ENCODE results near the gene ZNF274.
A peak's percentile ranks its signal among the peaks of the same experiment; 100 is the strongest.
"Not testable (repeated sequence)": the region's sequence is repeated elsewhere in the genome, so short reads cannot be mapped to it uniquely, and the experiment has no call there.

Gene ZNF274

DNA sequence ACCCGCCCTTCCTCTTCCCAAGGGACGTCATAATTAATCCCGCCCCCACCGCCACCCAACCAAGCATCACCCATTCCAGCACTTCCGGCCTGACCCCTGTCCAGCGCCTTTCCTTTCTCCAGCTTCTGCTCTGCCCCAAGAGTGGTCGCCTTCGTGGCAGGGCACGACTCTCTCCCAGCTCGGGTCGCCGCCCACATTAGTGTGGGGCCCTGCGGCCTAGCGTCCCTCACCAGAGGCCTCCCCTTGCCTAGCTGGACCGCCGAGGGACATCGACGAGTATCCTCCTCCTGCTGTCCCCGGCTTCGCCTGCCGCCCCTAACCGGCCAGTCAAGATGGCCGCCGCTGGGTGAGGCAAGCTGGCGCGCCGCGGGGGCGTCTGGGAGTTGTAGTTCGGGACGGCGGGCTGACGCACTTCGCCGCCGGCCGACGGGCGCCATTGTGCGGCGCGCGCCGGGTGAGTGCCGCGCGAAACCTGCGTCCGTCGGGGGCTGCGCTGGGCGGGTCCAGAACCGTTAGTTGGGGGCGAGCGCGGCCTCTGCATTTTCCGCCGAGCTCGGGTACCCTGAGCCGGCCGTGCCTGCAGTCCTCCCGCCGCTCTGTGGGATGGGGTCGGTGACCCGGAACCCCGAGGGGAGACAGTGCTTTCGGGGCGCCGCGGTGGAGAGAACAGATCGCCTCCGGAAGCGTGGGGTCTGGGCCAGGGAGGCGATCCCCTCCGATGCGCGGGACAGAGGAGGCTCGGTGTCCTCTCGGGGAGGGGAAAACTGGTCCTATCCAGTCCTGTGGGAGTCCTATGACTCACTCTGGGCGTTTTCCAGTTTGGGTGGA lies at the start of gene ZNF274:
Gene ZNF274, plus strand, starts transcription at position 73 of the 828 bp plus-strand sequence. CDS start 905 bp downstream, outside the sequence.
- peak; percentile 84 to 95 (median 88) for DNase-seq

DNA sequence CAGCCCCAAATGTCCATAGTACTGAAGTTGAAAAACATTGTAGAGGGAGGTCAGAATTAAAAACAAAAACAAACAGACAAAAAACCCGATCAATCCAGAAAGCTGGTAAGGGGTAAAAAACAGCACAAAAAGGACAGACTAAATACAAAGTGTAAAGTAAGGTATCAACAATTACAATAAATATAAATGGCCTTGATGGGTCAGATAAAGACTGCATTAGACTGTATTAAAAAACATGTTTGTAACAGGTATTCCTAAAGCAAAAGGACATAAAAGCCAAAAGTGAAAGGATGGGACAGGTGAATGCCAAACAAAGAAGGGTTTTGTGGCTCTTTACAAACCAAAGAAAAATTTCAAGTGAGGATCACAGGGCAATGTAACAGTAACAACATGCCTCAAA lies 48.6 kb upstream of the ZNF274 start:
- DNase-seq = no peak

DNA sequence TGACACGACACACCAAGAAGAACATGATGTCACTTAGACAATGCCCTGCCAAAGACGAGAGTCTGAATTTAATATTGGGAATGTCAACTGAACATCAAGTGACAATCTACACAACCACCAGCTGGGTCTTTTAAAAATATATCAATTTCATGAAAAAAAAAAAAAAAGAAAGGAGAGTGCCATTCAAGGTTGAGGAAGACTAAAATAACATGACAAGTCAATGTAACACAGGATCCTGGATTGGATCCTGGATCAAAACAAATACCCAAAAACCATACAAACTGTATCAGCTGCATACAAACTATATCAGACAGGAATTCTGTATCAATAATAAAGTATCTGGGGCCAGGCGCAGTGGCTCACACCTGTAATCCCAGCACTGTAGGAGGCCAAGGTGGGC lies 37.0 kb upstream of the ZNF274 start:
- DNase-seq = no peak

DNA sequence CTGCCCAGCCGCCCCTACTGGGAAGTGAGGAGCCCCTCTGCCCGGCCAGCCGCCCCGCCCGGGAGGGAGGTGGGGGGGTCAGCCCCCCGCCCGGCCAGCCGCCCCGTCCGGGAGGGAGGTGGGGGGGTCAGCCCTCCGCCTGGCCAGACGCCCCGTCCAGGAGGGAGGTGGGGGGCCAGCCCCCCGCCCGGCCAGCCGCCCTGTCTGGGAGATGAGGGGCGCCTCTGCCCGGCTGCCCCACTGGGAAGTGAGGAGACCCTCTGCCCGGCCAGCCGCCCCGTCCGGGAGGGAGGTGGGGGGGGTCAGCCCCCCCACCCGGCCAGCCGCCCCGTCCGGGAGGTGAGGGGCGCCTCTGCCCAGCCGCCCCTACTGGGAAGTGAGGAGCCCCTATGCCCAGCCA lies 35.4 kb upstream of the ZNF274 start:
- not testable (repeated sequence) for DNase-seq

DNA sequence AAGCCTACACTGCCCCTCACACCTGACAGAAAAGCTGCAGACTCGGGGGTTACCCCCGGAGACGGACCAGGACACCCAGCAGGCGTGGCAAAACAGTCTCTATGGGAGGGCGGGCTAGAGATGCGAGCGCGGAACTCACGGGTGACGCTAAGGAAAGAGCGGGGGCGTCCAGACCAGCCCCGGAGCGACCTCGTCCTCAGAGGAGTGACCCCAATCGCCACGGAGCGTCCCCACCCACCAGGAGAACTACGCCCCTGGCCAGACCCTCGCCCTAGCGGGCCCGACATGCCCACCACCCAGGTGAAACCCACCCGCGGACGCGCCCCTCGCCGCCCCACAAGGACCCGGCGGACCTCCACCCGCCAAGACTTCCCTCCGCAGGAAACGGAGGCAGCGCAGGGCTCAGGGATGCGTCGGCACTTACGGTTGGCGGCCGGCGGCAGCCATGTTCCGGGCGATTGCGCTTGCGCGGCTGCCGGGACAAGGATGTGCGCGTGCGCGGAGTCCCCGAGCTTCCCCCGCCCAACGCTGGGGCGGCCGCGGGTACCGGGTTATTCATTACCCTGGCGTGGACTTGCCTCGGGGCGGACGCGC lies 32.4 kb upstream of the ZNF274 start, which contains the start of gene ZNF329:
Gene ZNF329, minus strand, starts transcription at position 462 of the 594 bp plus-strand sequence. CDS start 21,286 bp downstream, outside the sequence.
- DNase-seq = peak; percentile 72 to 93 (median 86)

DNA sequence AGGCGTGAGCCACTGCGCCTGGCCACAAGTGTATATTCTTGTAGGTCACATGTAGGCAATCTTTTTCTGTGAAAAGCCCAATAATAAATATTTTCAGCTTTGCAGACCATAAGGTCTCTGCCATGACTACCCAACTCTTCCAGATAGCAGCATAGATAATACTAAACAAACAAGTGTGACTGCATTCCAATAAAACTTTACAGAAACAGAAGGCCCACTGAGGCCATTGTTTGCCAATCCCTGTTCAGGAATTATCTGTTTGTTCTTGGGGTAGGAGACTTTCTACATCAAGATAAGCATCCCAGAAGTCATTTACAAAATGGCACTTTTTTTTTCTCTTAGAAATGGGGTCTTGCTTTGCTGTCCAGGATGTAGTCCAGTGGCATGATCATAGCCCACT lies 29.5 kb upstream of the ZNF274 start:
- no peak for DNase-seq

DNA sequence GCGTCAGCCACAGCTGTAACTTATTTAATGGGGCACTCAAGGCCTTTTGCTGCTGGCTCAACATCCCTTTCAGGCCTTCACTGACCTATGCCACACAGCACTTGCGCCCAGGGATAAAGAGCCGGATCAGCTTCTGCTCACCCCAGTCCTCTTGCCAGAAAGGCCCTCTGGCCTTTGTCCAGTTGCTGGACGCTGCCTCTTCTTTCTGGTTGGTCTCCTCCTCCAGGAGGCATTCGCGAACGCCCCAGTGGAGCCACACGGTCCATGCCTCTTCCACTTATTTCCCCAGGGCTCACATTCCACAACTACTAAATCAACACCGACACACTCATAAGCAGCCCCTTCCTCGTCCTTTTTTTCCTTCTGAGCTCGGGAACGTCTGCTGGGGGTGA lies 28.6 kb upstream of the ZNF274 start:
- peak in 1 of 6 experiments; percentile 19 for DNase-seq

DNA sequence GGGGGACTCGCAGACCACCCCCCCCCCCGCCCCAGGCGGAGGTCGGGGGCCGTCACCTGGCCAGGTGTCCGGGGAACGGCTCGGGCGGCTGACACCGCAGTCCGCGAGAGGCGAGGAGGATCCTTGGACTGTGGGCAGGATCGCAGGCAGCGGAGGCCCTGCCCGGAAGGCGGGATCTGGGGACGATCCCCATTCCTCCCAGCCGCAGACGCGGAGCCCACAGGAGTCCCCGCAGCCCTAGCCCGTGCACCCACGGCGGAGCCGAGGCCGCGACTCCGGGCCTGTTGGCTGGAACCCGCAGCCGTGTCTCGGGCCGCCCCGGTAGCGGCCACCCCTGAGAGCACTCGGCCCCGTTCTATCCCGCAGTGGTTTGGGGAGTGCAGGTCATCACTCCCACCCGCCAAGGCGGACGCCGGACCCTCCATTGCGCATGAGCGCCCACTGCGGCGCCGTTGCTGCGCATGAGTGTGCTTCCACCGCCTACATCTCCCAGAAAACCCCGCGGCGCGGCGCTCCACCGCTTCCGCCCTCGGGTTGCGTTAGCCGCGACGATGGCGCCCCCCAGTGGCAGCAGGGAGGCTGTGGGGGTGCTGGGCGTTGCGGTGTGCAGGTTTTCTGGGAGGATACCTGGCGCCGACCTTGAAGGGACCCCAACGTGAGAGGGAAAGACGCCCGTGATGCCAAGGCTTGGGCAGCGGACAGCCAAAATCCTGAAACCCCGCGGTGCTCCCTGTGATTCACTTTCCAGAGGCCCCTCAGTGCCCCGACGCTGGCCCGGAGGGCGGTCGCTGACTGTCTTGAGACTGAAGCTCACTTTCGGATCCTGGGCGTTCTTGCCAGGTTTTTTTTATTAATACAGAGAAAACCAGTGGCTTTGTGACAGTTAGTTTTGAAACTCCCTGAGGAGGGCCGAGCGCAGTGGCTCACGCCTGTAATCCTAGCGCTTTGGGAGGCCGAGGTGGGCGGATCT lies 27.9 kb upstream of the ZNF274 start:
- peak; percentile 89 to 98 (median 96) for DNase-seq

DNA sequence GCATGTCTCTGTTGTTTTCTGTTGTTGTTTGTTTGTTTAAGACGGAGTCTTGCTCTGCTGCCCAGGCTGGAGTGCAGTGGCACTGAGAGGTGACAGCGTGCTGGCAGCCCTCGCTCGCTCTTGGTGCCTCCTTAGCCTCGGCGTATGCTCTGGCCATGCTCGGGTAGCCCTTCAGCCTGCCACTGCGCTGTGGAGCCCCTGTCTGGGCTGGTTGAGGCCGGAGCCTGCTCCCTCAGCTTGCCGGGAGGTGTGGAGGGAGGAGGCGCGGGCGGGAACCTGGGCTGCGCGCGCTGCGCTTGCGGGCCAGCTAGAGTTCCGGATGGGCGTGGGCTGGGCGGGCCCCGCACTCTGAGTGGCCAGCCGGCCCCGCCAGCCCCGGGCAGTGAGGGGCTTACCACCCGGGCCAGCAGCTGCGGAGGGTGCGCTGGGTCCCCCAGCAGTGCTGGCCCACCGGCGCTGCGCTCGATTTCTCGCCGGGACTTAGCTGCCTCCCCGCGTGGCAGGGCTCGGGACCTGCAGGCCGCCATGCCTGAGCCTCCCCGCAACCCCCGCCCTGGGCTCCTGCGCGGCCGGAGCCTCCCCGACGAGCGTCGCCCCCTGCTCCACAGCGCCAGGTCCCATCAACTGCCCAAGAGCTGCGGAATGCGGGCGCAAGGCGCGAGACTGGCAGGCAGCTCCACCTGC lies 25.7 kb upstream of the ZNF274 start:
- no peak for DNase-seq

DNA sequence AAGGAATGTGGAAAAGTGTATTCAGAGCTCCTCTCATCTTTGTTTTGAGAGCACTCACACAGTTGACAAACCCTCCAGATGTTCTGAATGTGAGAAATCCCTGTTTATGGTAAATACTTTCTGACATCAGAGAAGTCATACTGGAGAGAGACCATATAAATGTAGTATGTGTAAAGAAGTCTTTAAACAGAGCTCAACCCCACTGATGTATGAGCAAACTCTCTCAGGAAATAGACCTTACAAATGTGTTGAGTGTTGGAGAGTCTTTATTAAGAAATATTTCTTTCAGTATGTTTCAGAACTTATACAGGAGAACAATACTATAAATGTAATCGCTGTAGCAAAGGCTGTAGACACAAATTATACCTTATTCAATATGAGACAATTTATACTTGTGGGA lies 16.6 kb upstream of the ZNF274 start:
- DNase-seq = no peak

DNA sequence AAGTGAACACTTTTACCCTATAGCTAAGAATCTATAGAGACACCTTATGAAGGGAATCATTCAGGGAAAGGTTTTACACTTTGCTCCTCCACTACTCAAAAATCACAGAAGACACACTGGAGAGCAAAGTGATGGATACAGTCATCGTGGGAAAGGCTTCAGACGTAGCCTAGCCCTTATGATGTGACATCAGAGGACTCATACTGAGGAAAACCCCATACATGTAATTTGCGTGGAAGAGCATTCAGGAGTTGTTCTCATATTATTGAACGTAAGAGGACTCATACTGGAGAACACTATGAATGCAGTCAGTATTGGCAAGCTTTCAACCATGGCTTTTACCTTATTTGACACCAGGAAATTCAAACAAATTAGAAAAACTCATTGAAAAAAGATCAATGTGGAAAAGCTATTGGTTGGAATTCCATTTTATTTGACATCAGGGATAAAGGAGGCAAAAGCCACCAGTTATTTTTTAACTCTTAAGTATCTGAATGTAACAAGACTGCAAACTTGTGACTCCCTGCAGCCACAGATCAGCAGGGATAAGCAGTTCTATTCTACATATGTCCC lies 16.1 kb upstream of the ZNF274 start:
- DNase-seq = no peak

DNA sequence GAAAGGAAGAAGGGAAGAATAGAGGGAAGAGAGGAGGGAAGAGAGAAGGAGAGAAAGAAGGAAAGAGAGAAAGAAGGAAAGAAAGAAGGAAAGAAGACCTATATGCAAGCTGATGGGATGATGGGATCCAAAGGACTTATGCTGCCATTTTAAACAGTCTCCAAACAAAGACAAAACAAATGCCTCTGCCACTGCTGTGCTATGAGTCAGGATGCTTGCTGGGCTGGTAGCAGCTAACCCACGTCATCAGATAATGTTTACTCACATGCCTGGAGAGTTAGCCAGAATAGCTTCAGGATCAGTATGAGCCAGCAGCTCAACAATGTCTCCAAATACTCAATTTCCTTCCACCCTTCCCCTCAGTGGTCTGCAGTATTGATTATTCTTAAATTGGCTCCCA lies 12.0 kb upstream of the ZNF274 start:
- DNase-seq = no peak

DNA sequence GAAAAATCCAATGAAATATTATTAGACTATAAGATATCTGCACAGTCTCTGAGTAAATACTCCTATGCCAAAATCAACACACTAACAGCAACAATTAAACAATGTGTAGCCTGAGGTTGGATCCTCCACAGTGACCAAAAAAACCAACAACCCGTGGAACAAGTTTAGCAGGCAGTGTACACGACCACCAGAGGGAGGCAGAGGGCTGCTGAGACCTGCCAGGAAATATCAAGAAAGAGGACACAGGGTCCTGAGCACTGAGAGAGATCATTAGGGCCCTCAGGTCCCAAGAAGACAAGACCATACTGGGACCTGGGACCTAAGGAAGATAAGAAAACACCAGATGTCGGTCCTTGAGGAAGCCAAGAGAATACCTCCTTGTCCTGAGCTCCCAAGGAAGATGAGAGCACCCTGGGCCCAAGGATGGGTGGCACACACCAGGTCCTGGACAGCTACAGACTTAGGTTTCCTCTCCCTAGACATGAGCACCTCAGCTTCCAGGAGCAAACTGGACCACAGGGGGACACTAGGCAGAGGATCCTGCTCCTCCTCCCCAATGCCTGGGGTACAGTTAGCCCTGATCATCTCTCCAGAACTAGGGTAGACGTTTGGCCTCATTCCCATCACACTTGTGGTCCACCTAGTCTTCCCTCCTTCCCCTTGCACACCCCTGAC lies 822 bp upstream of the ZNF274 start:
- DNase-seq = peak in 5 of 6 experiments; percentile 15 to 48 (median 31)

DNA sequence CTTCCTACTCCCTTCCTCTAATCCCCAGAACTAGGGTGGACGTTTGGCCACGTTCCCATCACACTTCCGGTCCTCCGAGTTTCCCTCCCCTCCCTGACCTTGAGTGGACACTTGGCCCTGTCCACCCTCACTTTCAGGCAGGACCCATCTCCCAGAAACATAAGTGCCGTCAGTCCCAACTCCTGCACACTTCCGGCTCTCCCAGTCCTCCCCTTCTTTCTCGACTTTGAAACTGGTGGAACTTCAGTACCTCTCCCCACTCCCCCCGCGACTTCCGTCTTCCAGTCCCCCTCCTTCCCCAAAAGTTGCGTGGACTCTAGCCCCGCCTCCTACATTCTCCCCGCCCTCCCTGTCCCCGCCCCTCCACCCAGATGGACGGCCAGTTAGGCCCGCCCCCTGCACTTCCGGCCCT lies 278 bp upstream of the ZNF274 start:
- DNase-seq = peak in 4 of 6 experiments; percentile 77 to 86 (median 81)

DNA sequence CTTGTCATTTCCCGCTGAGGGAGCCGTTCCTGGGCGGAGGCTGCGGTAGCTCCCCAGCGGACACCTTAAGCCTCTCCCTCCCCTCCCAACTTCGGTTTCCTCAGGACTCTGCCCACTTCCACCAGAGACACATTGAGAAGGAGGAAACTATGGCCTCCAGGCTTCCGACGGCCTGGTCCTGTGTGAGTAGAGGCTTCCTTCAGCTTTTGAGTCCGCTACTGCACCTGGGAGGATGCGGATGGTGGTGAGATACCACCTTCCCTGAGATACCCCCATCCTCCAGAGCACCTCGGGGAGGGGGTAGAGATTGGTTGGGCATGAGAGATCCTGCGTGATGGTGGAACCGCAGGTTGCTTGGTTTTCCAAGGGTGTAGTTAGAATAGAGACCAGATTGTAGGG lies 955 bp downstream of the ZNF274 start:
- no peak for DNase-seq

DNA sequence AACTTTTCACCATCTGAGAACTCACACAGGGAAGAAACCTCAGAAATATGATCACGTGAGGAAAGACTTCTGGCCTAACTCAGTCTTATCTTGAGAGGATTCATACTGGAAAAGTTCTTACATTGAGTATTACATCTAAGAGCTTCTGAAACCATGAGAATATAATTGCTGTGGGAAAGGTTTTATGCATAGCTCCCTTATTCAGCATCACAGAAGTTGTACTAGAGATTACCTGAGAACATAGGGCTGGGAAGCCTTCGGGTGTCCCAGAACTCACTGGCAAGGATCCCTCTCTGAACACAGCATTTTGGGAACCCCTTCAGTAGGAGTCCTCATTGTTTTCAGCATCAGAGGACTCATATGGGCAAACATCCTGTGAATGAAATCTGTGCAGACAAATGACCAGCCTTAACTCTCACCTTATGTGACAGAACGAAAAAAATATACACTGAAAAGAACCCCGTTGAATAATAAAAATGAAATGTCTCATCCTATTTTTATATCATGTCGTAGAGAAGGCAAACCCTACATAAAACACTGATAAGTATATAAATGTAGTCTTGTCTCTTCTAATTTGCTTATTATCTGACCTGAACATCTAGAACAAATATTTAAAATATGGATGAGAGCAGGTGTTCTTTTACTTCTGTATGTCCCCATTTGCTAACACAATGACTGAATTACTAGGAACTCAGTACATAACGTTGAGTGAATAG lies 14.2 kb downstream of the ZNF274 start:
- DNase-seq = peak in 2 of 6 experiments; percentile 11 to 19

DNA sequence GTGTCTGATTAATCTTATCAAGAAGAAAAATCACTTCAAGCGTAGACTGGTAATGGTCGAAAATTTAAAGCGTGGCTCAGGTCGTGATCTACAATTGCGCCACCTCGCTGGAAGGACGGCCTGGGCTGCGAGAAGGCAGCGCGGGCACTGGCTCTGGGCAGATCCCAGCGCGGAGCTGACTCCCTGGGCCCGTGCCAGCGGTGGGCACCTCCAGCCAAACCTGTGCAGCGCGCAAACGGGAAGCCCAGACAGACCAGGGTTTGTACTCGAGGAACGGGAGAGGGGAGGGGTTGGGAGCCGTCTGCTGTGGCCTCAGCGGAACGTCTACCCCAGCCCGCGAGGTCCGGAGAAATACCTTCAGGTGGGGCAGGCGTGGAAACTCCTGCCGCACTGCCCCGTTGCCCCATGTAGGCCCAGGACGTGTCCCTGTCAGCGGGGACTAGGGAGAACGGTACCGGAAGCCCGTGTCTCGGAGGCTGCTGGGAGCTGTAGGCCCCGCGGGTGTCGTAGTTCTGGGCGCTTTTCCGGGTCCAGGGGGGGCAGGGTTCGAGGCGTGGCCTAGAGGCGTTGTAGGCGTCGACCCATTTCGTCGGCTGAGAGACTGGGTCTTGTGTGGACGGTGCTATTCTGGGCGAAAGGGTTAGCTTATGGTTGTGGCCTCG lies 21.1 kb downstream of the ZNF274 start:
- DNase-seq = no peak

DNA sequence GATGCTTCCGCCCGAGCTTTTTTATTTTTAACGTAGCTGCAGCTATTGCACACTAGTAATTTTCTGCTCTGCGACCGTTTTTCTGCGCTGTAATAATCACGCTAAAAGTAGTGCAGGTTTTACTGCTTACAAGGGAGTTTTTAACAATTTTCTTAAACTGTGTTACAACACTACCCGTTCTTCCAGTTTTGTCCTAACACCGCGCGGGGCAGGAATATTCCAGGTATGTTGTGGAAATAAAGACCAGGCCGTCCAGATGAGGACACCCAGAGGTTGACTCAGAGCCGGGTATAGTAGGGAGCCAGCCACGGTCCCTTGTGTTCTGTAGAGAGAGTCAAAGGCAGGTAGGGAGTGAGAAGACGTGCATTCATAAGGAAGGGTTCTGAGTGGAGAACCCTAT lies 21.7 kb downstream of the ZNF274 start:
- no peak for DNase-seq

DNA sequence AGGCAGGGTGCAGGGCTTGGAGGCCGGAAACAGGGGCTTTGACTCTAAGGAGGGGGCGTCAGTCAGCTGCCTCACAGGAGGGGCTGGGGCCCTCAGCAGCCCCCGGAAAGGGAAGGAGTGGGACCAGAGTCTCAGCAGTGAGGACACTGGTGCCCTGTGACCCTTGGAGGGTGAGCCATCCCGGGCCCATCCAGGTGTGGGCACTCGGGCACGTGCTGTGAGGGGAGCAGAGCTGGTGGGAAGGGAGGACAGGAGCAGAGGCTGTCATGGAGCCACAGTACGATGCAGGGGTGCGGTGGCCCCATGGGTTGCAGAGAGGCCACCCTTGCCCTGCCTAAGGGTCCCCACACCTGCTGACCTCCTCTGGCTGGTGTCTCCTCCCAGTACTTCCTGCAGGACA lies 26.7 kb downstream of the ZNF274 start:
- DNase-seq = no peak

Measured in stimulated activated naive CD4-positive, alpha-beta T cell (primary cell).